ENCODE data around the gene TRAFD1.

DNA sequence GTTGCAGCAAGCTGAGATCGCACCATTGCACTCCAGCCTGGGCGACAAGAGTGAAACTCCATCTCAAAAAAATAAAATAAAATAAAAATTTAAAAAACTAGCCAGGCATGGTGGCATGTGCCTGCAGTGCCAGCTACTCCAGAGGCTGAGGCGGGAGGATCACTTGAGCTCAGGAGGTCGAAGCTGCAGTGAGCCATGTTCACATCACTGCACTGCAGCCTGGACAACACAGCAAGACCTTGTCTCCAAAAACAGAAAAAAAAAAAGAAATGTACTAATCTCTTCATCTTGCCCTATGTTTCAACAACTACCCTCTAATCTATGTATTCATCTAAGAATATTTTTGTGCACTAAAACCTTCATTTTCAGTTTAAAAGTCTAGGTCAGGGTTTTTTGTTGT lies 23.2 kb upstream of the TRAFD1 start:
- TF ChIP-seq, protein P1, sequence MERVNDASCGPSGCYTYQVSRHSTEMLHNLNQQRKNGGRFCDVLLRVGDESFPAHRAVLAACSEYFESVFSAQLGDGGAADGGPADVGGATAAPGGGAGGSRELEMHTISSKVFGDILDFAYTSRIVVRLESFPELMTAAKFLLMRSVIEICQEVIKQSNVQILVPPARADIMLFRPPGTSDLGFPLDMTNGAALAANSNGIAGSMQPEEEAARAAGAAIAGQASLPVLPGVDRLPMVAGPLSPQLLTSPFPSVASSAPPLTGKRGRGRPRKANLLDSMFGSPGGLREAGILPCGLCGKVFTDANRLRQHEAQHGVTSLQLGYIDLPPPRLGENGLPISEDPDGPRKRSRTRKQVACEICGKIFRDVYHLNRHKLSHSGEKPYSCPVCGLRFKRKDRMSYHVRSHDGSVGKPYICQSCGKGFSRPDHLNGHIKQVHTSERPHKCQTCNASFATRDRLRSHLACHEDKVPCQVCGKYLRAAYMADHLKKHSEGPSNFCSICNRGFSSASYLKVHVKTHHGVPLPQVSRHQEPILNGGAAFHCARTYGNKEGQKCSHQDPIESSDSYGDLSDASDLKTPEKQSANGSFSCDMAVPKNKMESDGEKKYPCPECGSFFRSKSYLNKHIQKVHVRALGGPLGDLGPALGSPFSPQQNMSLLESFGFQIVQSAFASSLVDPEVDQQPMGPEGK (CRISPR knock-in tag; IDR thresholded peaks at IDR 0.05; ENCODE audit: borderline replicate concordance) = no peak
- TF ChIP-seq ZFP30 (CRISPR knock-in tag; IDR thresholded peaks at IDR 0.05) (no peak), TCF4 (CRISPR knock-in tag; IDR thresholded peaks at IDR 0.05; ENCODE audit: borderline replicate concordance) (no peak), CSDC2 (CRISPR knock-in tag; IDR thresholded peaks at IDR 0.05) (no peak), RARB (CRISPR knock-in tag; IDR thresholded peaks at IDR 0.05) (no peak), TOX (CRISPR knock-in tag; IDR thresholded peaks at IDR 0.05; ENCODE audit: borderline replicate concordance) (no peak), ISL1 (CRISPR knock-in tag; IDR thresholded peaks at IDR 0.05) (no peak), GLIS3 (CRISPR knock-in tag; IDR thresholded peaks at IDR 0.05) (no peak), ZC3H10 (CRISPR knock-in tag; IDR thresholded peaks at IDR 0.05) (no peak), ZFP3 (CRISPR knock-in tag; IDR thresholded peaks at IDR 0.05) (no peak), ZNF70 (CRISPR knock-in tag; IDR thresholded peaks at IDR 0.05) (no peak)
- TF ChIP-seq, protein P2, sequence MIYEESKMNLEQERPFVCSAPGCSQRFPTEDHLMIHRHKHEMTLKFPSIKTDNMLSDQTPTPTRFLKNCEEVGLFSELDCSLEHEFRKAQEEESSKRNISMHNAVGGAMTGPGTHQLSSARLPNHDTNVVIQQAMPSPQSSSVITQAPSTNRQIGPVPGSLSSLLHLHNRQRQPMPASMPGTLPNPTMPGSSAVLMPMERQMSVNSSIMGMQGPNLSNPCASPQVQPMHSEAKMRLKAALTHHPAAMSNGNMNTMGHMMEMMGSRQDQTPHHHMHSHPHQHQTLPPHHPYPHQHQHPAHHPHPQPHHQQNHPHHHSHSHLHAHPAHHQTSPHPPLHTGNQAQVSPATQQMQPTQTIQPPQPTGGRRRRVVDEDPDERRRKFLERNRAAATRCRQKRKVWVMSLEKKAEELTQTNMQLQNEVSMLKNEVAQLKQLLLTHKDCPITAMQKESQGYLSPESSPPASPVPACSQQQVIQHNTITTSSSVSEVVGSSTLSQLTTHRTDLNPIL (CRISPR knock-in tag; IDR thresholded peaks at IDR 0.05; ENCODE audit: low read depth) = no peak
- TF ChIP-seq, protein P3, sequence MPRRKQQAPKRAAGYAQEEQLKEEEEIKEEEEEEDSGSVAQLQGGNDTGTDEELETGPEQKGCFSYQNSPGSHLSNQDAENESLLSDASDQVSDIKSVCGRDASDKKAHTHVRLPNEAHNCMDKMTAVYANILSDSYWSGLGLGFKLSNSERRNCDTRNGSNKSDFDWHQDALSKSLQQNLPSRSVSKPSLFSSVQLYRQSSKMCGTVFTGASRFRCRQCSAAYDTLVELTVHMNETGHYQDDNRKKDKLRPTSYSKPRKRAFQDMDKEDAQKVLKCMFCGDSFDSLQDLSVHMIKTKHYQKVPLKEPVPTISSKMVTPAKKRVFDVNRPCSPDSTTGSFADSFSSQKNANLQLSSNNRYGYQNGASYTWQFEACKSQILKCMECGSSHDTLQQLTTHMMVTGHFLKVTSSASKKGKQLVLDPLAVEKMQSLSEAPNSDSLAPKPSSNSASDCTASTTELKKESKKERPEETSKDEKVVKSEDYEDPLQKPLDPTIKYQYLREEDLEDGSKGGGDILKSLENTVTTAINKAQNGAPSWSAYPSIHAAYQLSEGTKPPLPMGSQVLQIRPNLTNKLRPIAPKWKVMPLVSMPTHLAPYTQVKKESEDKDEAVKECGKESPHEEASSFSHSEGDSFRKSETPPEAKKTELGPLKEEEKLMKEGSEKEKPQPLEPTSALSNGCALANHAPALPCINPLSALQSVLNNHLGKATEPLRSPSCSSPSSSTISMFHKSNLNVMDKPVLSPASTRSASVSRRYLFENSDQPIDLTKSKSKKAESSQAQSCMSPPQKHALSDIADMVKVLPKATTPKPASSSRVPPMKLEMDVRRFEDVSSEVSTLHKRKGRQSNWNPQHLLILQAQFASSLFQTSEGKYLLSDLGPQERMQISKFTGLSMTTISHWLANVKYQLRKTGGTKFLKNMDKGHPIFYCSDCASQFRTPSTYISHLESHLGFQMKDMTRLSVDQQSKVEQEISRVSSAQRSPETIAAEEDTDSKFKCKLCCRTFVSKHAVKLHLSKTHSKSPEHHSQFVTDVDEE (CRISPR knock-in tag; IDR thresholded peaks at IDR 0.05) = no peak
- TF ChIP-seq, protein P4, sequence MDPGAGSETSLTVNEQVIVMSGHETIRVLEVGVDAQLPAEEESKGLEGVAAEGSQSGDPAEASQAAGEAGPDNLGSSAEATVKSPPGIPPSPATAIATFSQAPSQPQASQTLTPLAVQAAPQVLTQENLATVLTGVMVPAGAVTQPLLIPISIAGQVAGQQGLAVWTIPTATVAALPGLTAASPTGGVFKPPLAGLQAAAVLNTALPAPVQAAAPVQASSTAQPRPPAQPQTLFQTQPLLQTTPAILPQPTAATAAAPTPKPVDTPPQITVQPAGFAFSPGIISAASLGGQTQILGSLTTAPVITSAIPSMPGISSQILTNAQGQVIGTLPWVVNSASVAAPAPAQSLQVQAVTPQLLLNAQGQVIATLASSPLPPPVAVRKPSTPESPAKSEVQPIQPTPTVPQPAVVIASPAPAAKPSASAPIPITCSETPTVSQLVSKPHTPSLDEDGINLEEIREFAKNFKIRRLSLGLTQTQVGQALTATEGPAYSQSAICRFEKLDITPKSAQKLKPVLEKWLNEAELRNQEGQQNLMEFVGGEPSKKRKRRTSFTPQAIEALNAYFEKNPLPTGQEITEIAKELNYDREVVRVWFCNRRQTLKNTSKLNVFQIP (CRISPR knock-in tag; IDR thresholded peaks at IDR 0.05; ENCODE audit: borderline replicate concordance, low read depth) = no peak
